HepG2 (cell line): ENCODE measurements around the gene NSFL1C. TPM values are rescaled to one million over a fixed set of nuclear protein-coding genes. Genes with fewer than 3 reads are reported as not detected.

Experiments used
- ATF7 ChIP-seq, 2 experiments: fragments of 450-650 bp in 1 of 2; sonication (generic) in 1 of 2; formaldehyde crosslinking in 1 of 2; IDR thresholded peaks; 2 replicates each; pipeline versions ENCODE4 v1.4.0 to v1.6.1; 2016 to 2020; ENCODE audit warnings: antibody characterized with exemption in 1 of 2, mild to moderate bottlenecking in 1 of 2, missing genetic modification reagents in 1 of 2
- ATRX ChIP-seq: sonication (generic); formaldehyde crosslinking; IDR thresholded peaks from 2 replicates; pipeline ENCODE4 v1.4.0; 2020; ENCODE audit warnings: missing genetic modification reagents, borderline replicate concordance
- CEBPB ChIP-seq: IDR thresholded peaks from 2 replicates; pipeline ENCODE4 v1.6.1; 2011; ENCODE audit warnings: low read depth, low read length, improper control_type of control experiment, borderline replicate concordance
- GABPA ChIP-seq, 2 experiments: IDR thresholded peaks; 2 replicates each; pipeline ENCODE4 v1.6.1; 2011 to 2016; ENCODE audit warnings: low read depth in 2 of 2, low read length in 1 of 2, missing biosample characterization in 1 of 2, missing genetic modification characterization in 1 of 2
- HMGA1 ChIP-seq: sonication (generic); formaldehyde crosslinking; conservative IDR thresholded peaks from 2 replicates; pipeline ENCODE4 v1.4.0; 2020; ENCODE audit warnings: missing genetic modification reagents
- PHB2 ChIP-seq: fragments of 450-650 bp; IDR thresholded peaks from 2 replicates; pipeline ENCODE4 v1.6.1; 2018; ENCODE audit not compliant: partially characterized antibody
- THAP11 ChIP-seq: IDR thresholded peaks from 2 replicates; pipeline ENCODE4 v1.6.1; 2016; ENCODE audit warnings: missing biosample characterization, missing genetic modification reagents
- TRIM24 ChIP-seq: sonication (generic); formaldehyde crosslinking; IDR thresholded peaks from 2 replicates; pipeline ENCODE4 v1.8.0; 2022; ENCODE audit warnings: mild to moderate bottlenecking, missing genetic modification reagents
- ZC3H13 ChIP-seq: sonication (generic); formaldehyde crosslinking; IDR thresholded peaks from 2 replicates; pipeline ENCODE4 v1.8.1; 2023; ENCODE audit warnings: mild to moderate bottlenecking, missing genetic modification reagents, moderate library complexity
- ZNF296 ChIP-seq: sonication (generic); formaldehyde crosslinking; conservative IDR thresholded peaks from 2 replicates; pipeline ENCODE4 v1.5.0; 2020; ENCODE audit warnings: mild to moderate bottlenecking, missing genetic modification reagents
- ZNF441 ChIP-seq: sonication (generic); formaldehyde crosslinking; IDR thresholded peaks from 2 replicates; pipeline ENCODE4 v1.7.0; 2021; ENCODE audit warnings: missing genetic modification reagents, borderline replicate concordance
- ZNF766 ChIP-seq: sonication (generic); formaldehyde crosslinking; IDR thresholded peaks from 2 replicates; pipeline ENCODE4 v1.5.0; 2020; ENCODE audit warnings: missing genetic modification reagents, borderline replicate concordance
- ZNF768 ChIP-seq: sonication (generic); formaldehyde crosslinking; IDR thresholded peaks from 2 replicates; pipeline ENCODE4 v1.4.0; 2020; ENCODE audit warnings: missing genetic modification reagents
- polyA plus RNA-seq, 8 experiments: library from polyadenylated mRNA; depleted of rRNA in 3 of 8; stranded (reverse) in 7 of 8; unstranded in 1 of 8; fragments of >200 nt; fragmentation: Illumina TruSeq in 4 of 8; extraction: Trizol in 4 of 8; gene quantifications; 2 replicates each; pipeline versions ENCODE4 v1.2.1 to v1.2.3, GENCODE V29; 2011 to 2016; ENCODE audit warnings: low read depth in 4 of 8, missing spikeins in 1 of 8, mixed read lengths in 1 of 8; ENCODE audit not compliant: insufficient read depth in 1 of 8
- total RNA-seq, 5 experiments: library from RNA; depleted of rRNA; stranded (reverse); fragments of >200 nt; fragmentation: Illumina TruSeq; extraction: Trizol; gene quantifications; 2 replicates each; pipeline ENCODE4 v1.2.3, GENCODE V29; 2016; ENCODE audit warnings: low read depth in 1 of 5
- TF ChIP-seq, protein P1 (sequence below): sonication (generic); formaldehyde crosslinking; IDR thresholded peaks from 2 replicates; pipeline ENCODE4 v1.9.0; 2022; ENCODE audit warnings: missing genetic modification reagents, mild to moderate bottlenecking, borderline replicate concordance
- TF ChIP-seq, protein P2 (sequence below): sonication (generic); formaldehyde crosslinking; conservative IDR thresholded peaks from 2 replicates; pipeline ENCODE4 v1.8.1; 2023; ENCODE audit warnings: missing genetic modification reagents
- TF ChIP-seq, protein P3 (sequence below): IDR thresholded peaks from 2 replicates; pipeline ENCODE4 v1.6.1; 2016; ENCODE audit warnings: control low read depth
- TF ChIP-seq, protein P4 (sequence below): sonication (generic); formaldehyde crosslinking; IDR thresholded peaks from 2 replicates; pipeline ENCODE4 v1.5.0; 2020; ENCODE audit warnings: mild to moderate bottlenecking, missing genetic modification reagents
- TF ChIP-seq, protein P5 (sequence below): sonication (generic); formaldehyde crosslinking; conservative IDR thresholded peaks from 2 replicates; pipeline ENCODE4 v1.8.0; 2022; ENCODE audit warnings: missing genetic modification reagents
- TF ChIP-seq, protein P6 (sequence below): sonication (generic); formaldehyde crosslinking; IDR thresholded peaks from 2 replicates; pipeline ENCODE4 v1.8.1; 2023; ENCODE audit warnings: mild to moderate bottlenecking, inconsistent platforms, moderate library complexity, missing genetic modification reagents, borderline replicate concordance

NSFL1C gene
- total and polyA plus RNA-seq, 2 of the 13 experiments (the other 11 are each of a cell fraction or from before 2014, with no cell fraction given), result 22.9 to 62.7 TPM

DNA sequence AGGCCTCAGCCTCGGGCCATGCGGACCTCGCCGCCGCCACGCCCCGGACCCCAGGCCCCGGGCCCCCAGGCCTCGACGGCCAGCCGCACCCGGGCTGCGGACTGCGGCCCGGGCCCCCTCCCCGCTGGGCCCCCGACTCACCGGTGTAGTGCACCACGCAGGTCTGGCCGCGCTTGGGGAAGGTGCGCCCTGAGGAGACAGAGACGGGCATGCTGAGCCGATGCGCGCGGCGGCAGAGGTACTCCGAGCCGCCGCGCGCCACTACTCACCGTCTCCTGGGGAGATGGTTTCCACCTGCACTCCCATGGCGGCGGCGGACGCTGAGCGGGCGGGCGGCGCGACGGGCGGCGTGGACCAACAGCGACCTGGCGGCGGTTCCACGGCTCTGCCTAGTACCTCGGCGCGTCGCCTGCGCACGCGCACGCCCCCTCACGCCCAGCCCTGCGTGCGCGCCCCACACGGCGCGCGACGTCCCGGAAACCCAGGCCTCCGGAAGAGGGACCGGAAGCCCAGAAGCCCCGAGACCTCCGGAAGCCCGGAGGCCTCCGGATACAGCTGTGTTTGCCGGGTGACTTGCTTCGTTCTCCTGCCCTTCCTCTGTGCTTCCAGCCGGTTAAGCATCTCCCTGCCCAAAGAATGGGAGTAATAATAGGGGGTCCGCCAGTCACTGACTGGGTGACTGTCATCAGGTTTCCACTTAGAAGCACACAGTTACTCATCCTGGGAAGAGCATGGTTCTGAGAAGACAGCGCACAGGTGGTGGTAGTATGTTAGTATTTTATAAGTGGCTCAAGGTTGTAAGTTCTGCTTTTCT lies 73.7 kb downstream of the NSFL1C start, which contains the start of gene FKBP1A (continued):
- TF ChIP-seq ATF7 (IDR thresholded peaks at IDR 0.05) (no peak), ATF7 (CRISPR knock-in tag; IDR thresholded peaks at IDR 0.05) (peak; percentile 34; the same call in 1 of the 2 replicates), CEBPB (no peak), THAP11 (CRISPR knock-in tag) (peak; percentile 94), ZC3H13 (CRISPR knock-in tag) (no peak; the same call in 1 of the 2 replicates), ZNF766 (CRISPR knock-in tag) (0 out of 2 replicates have a peak, but pooled peaks have one; percentile 48), ZNF296 (CRISPR knock-in tag) (no peak), TRIM24 (CRISPR knock-in tag) (no peak), HMGA1 (no peak), ZNF441 (CRISPR knock-in tag) (peak; percentile 87), GABPA (IDR thresholded peaks at IDR 0.05; ENCODE audit: low read depth, low read length) (peak; percentile 95), GABPA (CRISPR knock-in tag; IDR thresholded peaks at IDR 0.05; ENCODE audit: low read depth) (peak; percentile 96), PHB2 (no peak), ATRX (CRISPR knock-in tag) (no peak), ZNF768 (peak; percentile 84)
- TF ChIP-seq, protein P1, sequence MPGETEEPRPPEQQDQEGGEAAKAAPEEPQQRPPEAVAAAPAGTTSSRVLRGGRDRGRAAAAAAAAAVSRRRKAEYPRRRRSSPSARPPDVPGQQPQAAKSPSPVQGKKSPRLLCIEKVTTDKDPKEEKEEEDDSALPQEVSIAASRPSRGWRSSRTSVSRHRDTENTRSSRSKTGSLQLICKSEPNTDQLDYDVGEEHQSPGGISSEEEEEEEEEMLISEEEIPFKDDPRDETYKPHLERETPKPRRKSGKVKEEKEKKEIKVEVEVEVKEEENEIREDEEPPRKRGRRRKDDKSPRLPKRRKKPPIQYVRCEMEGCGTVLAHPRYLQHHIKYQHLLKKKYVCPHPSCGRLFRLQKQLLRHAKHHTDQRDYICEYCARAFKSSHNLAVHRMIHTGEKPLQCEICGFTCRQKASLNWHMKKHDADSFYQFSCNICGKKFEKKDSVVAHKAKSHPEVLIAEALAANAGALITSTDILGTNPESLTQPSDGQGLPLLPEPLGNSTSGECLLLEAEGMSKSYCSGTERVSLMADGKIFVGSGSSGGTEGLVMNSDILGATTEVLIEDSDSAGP (CRISPR knock-in tag), result peak; percentile 73
- TF ChIP-seq, protein P2, sequence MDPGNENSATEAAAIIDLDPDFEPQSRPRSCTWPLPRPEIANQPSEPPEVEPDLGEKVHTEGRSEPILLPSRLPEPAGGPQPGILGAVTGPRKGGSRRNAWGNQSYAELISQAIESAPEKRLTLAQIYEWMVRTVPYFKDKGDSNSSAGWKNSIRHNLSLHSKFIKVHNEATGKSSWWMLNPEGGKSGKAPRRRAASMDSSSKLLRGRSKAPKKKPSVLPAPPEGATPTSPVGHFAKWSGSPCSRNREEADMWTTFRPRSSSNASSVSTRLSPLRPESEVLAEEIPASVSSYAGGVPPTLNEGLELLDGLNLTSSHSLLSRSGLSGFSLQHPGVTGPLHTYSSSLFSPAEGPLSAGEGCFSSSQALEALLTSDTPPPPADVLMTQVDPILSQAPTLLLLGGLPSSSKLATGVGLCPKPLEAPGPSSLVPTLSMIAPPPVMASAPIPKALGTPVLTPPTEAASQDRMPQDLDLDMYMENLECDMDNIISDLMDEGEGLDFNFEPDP (CRISPR knock-in tag), result no peak
- TF ChIP-seq, protein P3, sequence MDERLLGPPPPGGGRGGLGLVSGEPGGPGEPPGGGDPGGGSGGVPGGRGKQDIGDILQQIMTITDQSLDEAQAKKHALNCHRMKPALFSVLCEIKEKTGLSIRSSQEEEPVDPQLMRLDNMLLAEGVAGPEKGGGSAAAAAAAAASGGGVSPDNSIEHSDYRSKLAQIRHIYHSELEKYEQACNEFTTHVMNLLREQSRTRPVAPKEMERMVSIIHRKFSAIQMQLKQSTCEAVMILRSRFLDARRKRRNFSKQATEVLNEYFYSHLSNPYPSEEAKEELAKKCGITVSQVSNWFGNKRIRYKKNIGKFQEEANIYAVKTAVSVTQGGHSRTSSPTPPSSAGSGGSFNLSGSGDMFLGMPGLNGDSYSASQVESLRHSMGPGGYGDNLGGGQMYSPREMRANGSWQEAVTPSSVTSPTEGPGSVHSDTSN (CRISPR knock-in tag), result no peak
- TF ChIP-seq, protein P4, sequence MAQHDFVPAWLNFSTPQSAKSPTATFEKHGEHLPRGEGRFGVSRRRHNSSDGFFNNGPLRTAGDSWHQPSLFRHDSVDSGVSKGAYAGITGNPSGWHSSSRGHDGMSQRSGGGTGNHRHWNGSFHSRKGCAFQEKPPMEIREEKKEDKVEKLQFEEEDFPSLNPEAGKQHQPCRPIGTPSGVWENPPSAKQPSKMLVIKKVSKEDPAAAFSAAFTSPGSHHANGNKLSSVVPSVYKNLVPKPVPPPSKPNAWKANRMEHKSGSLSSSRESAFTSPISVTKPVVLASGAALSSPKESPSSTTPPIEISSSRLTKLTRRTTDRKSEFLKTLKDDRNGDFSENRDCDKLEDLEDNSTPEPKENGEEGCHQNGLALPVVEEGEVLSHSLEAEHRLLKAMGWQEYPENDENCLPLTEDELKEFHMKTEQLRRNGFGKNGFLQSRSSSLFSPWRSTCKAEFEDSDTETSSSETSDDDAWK (CRISPR knock-in tag), result no peak
- TF ChIP-seq, protein P5, sequence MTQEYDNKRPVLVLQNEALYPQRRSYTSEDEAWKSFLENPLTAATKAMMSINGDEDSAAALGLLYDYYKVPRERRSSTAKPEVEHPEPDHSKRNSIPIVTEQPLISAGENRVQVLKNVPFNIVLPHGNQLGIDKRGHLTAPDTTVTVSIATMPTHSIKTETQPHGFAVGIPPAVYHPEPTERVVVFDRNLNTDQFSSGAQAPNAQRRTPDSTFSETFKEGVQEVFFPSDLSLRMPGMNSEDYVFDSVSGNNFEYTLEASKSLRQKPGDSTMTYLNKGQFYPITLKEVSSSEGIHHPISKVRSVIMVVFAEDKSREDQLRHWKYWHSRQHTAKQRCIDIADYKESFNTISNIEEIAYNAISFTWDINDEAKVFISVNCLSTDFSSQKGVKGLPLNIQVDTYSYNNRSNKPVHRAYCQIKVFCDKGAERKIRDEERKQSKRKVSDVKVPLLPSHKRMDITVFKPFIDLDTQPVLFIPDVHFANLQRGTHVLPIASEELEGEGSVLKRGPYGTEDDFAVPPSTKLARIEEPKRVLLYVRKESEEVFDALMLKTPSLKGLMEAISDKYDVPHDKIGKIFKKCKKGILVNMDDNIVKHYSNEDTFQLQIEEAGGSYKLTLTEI (CRISPR knock-in tag), result no peak
- TF ChIP-seq, protein P6, sequence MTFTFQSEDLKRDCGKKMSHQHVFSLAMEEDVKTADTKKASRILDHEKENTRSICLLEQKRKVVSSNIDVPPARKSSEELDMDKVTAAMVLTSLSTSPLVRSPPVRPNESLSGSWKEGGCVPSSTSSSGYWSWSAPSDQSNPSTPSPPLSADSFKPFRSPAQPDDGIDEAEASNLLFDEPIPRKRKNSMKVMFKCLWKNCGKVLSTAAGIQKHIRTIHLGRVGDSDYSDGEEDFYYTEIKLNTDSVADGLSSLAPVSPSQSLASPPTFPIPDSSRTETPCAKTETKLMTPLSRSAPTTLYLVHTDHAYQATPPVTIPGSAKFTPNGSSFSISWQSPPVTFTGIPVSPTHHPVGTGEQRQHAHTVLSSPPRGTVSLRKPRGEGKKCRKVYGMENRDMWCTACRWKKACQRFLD (CRISPR knock-in tag), result peak; percentile 57; the same call in 1 of the 2 replicates
